OCI-M2 (cell line): ENCODE results near the gene MOB1B.

Experiments used
- DNase-seq: peaks from one replicate; lab custom pipeline; 2025; ENCODE audit not compliant: unreplicated experiment; lab: John Stamatoyannopoulos, UW

The MOB1B gene

DNA sequence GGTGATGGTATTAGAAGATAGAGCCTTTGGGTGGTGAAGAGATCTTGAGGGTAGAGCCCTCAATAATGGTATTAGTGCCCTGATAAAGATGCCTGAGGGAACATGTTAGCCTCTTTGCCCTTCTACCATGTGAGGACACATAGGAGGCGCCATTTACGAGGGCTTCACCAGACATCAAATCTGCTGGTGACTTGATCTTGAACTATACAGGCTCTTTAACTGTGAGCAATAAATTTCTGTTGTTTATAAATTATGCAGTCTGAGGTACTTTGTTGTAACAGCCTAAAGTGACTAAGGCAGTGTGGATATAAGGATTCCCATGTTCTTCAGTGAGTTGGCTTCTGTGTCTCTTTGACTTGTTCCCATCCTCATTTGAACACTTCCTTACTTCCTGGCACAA, 11.8 kb downstream of the MOB1B start:
- no peak for DNase-seq

- DNase-seq, result no peak
These were observed 12.5 kb downstream of the MOB1B start for GRCh38 chr4:70914631-70915030.

DNA sequence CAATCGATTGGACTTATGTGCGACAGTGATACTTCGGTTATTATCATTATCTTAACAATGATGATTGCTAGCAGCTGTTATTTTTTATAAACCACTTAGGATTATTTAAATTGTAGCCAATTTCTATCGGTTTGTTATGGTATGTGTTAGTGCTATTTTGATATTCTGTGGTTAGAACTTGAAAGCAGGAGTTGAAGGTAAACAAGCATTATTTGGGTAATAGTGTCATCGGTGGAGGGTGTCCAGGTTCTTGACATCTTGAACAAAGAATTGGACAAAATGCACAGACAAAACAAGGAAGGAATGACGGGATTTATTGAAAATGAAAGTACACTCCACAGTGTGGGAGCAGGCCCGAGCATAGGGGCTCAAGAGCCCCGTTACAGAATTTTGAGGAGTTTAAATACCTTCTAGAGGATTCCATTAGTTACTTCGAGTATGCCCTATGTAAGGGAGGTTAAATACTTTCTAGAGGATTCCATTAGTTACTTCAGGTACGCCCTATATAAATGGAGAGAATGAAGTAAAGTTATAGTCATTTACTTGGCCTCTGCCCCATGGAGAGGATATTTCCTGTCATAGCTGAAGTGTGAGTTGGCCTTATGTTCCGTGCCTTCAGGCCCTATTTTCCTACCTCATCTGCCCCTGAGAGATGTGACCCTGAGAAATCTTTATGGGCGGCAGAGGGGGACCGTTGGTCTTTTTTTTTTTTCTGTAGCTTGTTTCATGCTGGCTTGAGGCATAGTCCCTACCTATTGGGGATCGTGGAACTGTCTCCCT, 13.1 kb downstream of the MOB1B start:
- DNase-seq, result no peak

- no peak for DNase-seq
These were observed 13.8 kb downstream of the MOB1B start for GRCh38 chr4:70915874-70916559.

DNA sequence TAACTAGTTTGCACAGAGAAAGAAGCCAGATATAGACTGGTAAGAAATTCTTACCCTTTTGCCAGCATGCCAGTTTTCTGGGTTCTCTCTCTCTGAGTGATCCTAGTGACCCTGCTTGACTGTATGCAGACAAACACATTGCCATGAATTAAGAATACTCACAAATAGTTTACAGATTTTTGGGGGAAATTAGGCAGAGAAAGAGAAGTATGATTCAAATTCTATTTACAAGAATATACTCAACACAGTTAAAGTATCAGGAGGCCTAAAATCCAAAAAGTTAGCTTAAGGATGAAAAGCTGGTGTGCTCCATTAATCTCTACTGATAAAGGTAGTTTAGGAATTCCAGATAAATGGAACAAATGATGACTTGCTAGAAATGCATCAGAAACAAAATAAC, 18.4 kb downstream of the MOB1B start:
- DNase-seq, result no peak

DNA sequence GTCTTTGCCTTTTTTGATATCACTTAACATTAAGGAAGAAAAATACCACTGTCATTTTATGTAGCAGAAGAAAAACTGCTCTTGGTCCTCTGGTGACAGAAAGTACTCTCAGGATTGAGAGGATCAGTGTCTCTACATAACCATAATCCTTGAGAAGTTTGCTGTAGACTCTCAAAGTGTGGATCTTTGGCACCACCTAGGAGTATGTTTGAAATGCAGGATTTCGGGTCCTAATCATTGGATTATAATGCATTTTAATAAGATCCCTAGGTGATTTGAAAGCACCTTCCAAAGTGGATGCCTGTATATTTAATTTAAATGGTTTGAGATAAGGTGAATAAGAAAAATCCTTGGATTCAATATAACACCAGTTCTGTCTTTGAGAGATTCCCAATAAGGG, 23.2 kb downstream of the MOB1B start:
- no peak for DNase-seq

DNA sequence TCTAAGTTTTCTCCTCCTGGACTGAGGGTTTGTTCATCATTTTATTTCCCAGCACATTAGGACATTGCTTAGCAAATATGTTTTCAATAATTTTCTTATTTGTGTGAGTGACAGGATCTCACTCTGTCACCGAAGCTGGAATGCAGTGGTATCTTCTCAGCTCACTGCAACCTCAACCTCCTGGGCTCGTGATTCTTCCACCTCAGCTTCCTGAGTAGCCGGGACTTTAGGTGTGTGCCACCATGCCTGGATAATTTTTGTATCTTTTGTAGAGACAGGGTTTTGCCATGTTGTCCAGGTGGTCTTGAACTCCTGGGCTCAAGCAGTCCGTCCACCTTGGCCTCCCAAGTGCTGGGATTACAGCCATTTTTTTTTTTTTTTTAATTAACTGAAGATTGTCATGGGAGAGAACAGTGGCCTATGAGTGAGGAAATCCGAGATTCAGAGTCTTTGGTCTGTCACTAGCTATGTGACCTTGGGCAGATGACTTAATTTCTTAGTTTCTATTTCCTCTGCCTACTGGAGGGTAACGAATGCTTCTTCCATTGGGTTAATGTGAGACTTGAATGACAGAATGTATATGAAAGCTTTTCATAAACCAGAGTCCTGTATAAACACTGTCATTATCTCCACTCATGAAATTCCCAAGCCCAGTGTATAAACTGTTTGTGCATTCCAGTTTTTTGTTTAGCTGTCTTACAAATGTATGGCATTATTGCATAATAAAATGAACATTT, 23.9 kb downstream of the MOB1B start:
- no peak for DNase-seq

GRCh38 chr4:70927502-70928137, 25.5 kb downstream of the MOB1B start:
- no peak for DNase-seq

GRCh38 chr4:70930530-70931256, 28.5 kb downstream of the MOB1B start:
- DNase-seq, result no peak

- no peak for DNase-seq
These were observed 29.2 kb downstream of the MOB1B start for GRCh38 chr4:70931347-70931746.

DNA sequence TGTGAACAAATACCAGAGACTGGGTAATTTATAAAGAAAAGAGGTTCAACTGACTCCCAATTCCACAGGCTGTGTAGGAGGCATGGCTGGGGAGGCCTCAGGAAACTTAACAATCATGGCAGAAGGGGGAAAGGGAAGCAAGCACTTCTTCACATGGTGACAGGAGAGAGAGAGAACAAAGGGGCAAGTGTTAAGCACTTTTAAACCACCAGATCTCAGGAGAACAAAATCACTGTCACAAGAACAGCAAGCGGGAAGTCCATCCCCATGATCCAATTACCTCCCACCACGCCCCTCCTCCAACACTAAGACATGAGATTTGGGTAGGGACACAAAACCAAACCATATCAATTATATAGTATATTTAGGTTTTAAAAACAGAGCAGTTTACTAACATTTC, 30.8 kb downstream of the MOB1B start:
- DNase-seq, result no peak

- DNase-seq, result no peak
These were observed 33.0 kb downstream of the MOB1B start for GRCh38 chr4:70935038-70935695.

- no peak for DNase-seq
These were observed 34.1 kb downstream of the MOB1B start for GRCh38 chr4:70936200-70936787.

DNA sequence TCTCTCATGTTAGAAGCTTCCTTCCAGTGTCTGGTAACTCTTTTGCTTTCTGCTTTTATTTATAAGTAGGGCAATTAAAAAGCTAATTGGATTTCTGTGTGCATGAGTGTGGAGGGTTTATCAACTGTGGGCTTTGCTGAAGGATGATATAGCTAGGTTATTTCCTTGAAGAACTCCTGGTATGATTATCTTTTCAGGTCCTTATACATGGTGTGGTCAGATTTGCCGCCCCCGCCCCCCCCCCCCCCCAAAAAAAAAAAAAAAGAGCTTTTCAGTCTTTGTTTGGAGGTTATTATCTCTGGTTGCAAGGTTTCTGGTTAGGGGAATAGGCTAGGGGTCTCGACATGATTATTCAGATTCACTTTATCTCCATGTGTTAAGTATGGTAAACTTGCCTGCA, 35.9 kb downstream of the MOB1B start:
- no peak for DNase-seq

DNA sequence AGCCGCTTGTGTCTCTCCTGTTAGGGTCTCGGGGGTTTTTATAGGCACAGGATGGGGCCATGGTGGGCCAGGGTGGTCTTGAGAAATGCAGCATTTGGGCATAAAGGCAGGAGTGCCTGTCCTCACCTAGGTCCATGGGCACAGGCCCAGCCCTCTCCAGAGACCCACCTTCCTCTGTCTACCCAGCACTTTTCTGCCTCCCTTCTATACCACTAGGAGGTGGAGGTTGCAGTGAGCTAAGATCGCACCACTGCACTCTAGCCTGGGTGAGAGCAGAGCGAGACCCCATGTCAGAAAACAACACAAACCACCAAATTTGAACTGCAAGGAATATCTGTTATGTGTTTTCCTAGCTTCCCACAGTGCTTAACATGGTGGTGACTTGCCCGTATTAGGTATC, 38.0 kb downstream of the MOB1B start:
- no peak for DNase-seq

- DNase-seq, result no peak
These were observed 40.9 kb downstream of the MOB1B start for GRCh38 chr4:70943114-70943513.

GRCh38 chr4:70945046-70945445, 42.9 kb downstream of the MOB1B start:
- no peak for DNase-seq

- DNase-seq, result no peak
These were observed 43.4 kb downstream of the MOB1B start for GRCh38 chr4:70945452-70946055.

GRCh38 chr4:70946939-70947338, 44.8 kb downstream of the MOB1B start:
- no peak for DNase-seq
